ENCODE results near the gene IRGQ. TPM values are rescaled to one million over a fixed set of nuclear protein-coding genes. Genes with fewer than 3 reads are reported as not detected.
"Not testable (repeated sequence)": the region's sequence is repeated elsewhere in the genome, so short reads cannot be mapped to it uniquely, and the experiment has no call there.

Gene IRGQ
- 13.8 TPM for polyA plus RNA-seq (ENCODE audit: insufficient read length)

GRCh38 chr19:43595999-43596841 is at the start of gene IRGQ, which contains the start of gene ZNF576:
TSS of gene IRGQ (minus strand) at chr19:43596134. CDS start at chr19:43595338, 796 bp downstream.
TSS of gene ZNF576 (plus strand) at chr19:43596595. CDS start at chr19:43597109, 514 bp downstream.
- peak; percentile 100 for DNase-seq

- no peak for DNase-seq
Measured at GRCh38 chr19:43644181-43644580, 48.2 kb upstream of the IRGQ start.

- no peak for DNase-seq
Measured at GRCh38 chr19:43643326-43643725, 47.4 kb upstream of the IRGQ start.

- DNase-seq = no peak
Measured at GRCh38 chr19:43642531-43642930, 46.6 kb upstream of the IRGQ start.

- DNase-seq = no peak
Measured at GRCh38 chr19:43641333-43641732, 45.4 kb upstream of the IRGQ start.

GRCh38 chr19:43640424-43640757 is 44.5 kb upstream of the IRGQ start:
- no peak for DNase-seq

- no peak for DNase-seq
Measured at GRCh38 chr19:43639519-43640423, 43.8 kb upstream of the IRGQ start, which contains the start of gene CADM4. TSS of gene CADM4 (minus strand) at chr19:43639850. CDS start at chr19:43639790, 60 bp downstream.

GRCh38 chr19:43638995-43639518 is 43.1 kb upstream of the IRGQ start:
- DNase-seq = no peak

- no peak for DNase-seq
Measured at GRCh38 chr19:43638214-43638994, 42.5 kb upstream of the IRGQ start.

- DNase-seq = no peak
Measured at GRCh38 chr19:43636121-43636683, 40.3 kb upstream of the IRGQ start.

GRCh38 chr19:43635561-43635940 is 39.6 kb upstream of the IRGQ start:
- DNase-seq = not testable (repeated sequence)

GRCh38 chr19:43634872-43635560 is 39.1 kb upstream of the IRGQ start:
- DNase-seq = peak; percentile 23

- DNase-seq = no peak
Measured at GRCh38 chr19:43634506-43634871, 38.6 kb upstream of the IRGQ start.

- DNase-seq = no peak
Measured at GRCh38 chr19:43634068-43634467, 38.1 kb upstream of the IRGQ start.

- DNase-seq = no peak
Measured at GRCh38 chr19:43633520-43633919, 37.6 kb upstream of the IRGQ start.

- no peak for DNase-seq
Measured at GRCh38 chr19:43631491-43631890, 35.6 kb upstream of the IRGQ start.

- no peak for DNase-seq
Measured at GRCh38 chr19:43628646-43629326, 32.9 kb upstream of the IRGQ start.

- no peak for DNase-seq
Measured at GRCh38 chr19:43626838-43627237, 30.9 kb upstream of the IRGQ start.

GRCh38 chr19:43625918-43626579 is 30.1 kb upstream of the IRGQ start:
- DNase-seq = no peak

GRCh38 chr19:43624933-43625332 is 29.0 kb upstream of the IRGQ start:
- no peak for DNase-seq
